ENCODE measurements around the gene MYCBPAP.

The MYCBPAP gene

DNA sequence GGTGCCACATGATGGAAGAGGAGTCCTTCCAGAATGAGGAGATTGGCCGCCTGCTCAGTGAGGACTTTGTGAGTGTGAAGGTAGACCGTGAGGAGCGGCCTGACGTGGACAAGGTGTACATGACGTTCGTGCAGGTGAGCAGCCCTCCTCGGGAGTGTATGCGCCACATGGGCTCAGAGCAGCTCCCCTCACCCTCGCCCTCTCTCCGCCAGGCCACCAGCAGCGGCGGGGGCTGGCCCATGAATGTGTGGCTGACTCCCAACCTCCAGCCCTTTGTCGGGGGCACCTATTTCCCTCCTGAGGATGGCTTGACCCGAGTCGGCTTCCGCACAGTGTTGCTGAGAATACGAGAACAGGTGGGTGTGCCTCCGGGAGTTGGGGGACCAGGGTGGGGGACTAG is 40.6 kb downstream of the MYCBPAP start:
- Histone ChIP-seq H3K36me3 (ENCODE audit: control insufficient read depth, insufficient read depth, low read length) (no peaks in the 10 kb centered on the region), H3K9me3 (ENCODE audit: control insufficient read depth, low read length) (no peaks in the 10 kb centered on the region), H3K4me1 (ENCODE audit: control insufficient read depth, insufficient read depth, low read length) (peaks cover 60% of the 10 kb centered on the region), H3K9ac (ENCODE audit: low read length) (no peak overlapping the region), H3K4me3 (ENCODE audit: low read length) (no peak overlapping the region), H3K27me3 (ENCODE audit: control insufficient read depth, insufficient read depth, low read length) (no peaks in the 10 kb centered on the region)

DNA sequence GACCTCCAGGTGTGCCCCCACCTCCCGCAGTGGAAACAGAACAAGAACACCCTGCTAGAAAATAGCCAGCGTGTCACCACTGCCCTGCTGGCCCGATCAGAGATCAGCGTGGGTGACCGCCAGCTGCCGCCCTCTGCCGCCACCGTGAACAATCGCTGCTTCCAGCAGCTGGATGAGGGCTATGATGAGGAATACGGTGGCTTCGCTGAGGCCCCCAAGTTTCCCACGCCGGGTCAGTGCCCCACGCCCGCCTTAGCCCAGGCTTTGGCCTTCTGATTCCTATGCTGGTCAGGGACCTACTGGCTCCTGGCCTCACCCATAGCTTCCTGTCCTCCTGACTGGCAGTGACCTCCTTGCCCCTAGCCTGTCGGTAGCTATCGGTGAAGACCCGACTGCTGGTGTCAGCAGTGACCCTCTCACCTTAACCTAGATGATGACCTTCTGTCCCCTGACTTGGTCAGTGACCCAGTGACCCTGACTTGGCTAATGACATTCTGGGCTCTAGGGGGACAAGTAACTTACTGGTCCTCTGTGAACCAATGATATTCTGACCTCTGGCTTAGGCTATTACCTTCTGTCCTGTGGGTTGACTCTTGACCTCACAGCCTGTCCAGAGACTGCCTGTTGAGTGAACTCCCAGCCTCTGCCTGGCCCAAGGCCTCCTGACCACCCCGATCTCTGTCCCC is 41.2 kb downstream of the MYCBPAP start:
- Histone ChIP-seq H3K4me3 (ENCODE audit: low read length) (no peak overlapping the region), H3K36me3 (ENCODE audit: control insufficient read depth, insufficient read depth, low read length) (no peaks in the 10 kb centered on the region), H3K27me3 (ENCODE audit: control insufficient read depth, insufficient read depth, low read length) (no peaks in the 10 kb centered on the region), H3K9me3 (ENCODE audit: control insufficient read depth, low read length) (no peaks in the 10 kb centered on the region), H3K9ac (ENCODE audit: low read length) (no peak overlapping the region), H3K4me1 (ENCODE audit: control insufficient read depth, insufficient read depth, low read length) (peaks cover 54% of the 10 kb centered on the region)

DNA sequence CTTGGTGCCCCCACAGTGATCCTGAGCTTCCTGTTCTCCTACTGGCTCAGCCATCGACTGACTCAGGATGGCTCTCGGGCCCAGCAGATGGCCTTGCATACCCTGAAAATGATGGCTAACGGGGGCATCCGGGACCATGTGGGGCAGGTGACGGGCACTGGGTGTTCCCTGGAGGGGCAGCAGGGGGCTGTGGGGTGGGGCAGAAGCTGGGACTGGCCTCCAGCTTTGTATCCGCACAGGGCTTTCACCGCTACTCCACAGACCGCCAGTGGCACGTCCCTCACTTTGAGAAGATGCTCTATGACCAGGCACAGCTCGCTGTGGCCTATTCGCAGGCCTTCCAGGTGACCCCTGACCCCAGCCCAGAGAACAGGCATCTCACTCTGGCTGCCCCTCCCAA is 41.7 kb downstream of the MYCBPAP start:
- Histone ChIP-seq H3K9me3 (ENCODE audit: control insufficient read depth, low read length) (no peaks in the 10 kb centered on the region), H3K27me3 (ENCODE audit: control insufficient read depth, insufficient read depth, low read length) (no peaks in the 10 kb centered on the region), H3K4me1 (ENCODE audit: control insufficient read depth, insufficient read depth, low read length) (peaks cover 48% of the 10 kb centered on the region), H3K4me3 (ENCODE audit: low read length) (no peak overlapping the region), H3K9ac (ENCODE audit: low read length) (no peak overlapping the region), H3K36me3 (ENCODE audit: control insufficient read depth, insufficient read depth, low read length) (no peaks in the 10 kb centered on the region)

DNA sequence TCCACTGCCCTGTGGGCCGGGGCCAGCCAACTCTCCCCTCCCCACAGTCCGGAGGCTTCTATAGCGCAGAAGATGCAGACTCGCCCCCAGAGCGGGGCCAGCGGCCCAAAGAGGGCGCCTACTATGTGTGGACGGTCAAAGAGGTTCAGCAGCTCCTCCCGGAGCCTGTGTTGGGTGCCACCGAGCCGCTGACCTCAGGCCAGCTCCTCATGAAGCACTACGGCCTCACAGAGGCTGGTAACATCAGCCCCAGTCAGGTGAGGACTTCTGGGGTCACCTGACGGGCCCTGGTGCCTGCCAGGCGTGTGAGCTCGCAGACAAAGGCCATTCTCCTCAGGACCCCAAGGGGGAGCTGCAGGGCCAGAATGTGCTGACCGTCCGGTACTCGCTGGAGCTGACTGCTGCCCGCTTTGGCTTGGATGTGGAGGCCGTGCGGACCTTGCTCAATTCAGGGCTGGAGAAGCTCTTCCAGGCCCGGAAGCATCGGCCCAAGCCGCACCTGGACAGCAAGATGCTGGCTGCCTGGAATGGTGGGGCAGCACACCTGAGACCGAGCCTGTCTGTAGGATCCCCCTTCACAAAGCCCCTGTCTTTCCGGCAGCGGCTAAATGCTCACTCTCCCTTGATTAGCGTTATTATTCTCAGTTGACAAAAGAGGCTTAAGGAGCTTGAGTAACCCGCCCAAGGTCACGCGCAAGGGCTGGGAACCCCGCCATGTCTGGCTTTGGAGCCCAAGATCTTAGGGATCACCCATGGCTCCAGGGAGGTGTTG is 42.6 kb downstream of the MYCBPAP start:
- no peaks in the 10 kb centered on the region for H3K36me3 ChIP-seq (ENCODE audit: control insufficient read depth, insufficient read depth, low read length)
- H3K27me3 ChIP-seq (ENCODE audit: control insufficient read depth, insufficient read depth, low read length) = no peaks in the 10 kb centered on the region
- H3K4me1 ChIP-seq (ENCODE audit: control insufficient read depth, insufficient read depth, low read length) = peaks cover 40% of the 10 kb centered on the region
- no peak overlapping the region for H3K9ac ChIP-seq (ENCODE audit: low read length)
- no peaks in the 10 kb centered on the region for H3K9me3 ChIP-seq (ENCODE audit: control insufficient read depth, low read length)
- H3K4me3 ChIP-seq (ENCODE audit: low read length) = no peak overlapping the region

DNA sequence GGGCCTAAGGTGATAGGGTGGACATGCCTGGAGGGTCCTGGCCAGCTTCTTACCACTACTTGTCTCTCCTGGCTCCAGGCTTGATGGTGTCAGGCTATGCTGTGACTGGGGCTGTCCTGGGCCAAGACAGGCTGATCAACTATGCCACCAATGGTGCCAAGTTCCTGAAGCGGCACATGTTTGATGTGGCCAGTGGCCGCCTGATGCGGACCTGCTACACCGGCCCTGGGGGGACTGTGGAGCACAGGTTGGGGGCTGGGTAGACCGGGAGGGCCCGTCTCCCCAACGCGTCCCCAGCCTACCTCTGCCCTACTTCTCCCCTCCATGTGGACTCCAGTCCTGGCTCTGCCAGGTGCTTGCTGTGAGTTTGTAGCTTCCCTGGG is 43.2 kb downstream of the MYCBPAP start:
- no peaks in the 10 kb centered on the region for H3K9me3 ChIP-seq (ENCODE audit: control insufficient read depth, low read length)
- H3K4me1 ChIP-seq (ENCODE audit: control insufficient read depth, insufficient read depth, low read length) = peaks cover 34% of the 10 kb centered on the region
- H3K36me3 ChIP-seq (ENCODE audit: control insufficient read depth, insufficient read depth, low read length) = no peaks in the 10 kb centered on the region
- no peaks in the 10 kb centered on the region for H3K27me3 ChIP-seq (ENCODE audit: control insufficient read depth, insufficient read depth, low read length)
- H3K4me3 ChIP-seq (ENCODE audit: low read length) = no peak overlapping the region
- H3K9ac ChIP-seq (ENCODE audit: low read length) = no peak overlapping the region

DNA sequence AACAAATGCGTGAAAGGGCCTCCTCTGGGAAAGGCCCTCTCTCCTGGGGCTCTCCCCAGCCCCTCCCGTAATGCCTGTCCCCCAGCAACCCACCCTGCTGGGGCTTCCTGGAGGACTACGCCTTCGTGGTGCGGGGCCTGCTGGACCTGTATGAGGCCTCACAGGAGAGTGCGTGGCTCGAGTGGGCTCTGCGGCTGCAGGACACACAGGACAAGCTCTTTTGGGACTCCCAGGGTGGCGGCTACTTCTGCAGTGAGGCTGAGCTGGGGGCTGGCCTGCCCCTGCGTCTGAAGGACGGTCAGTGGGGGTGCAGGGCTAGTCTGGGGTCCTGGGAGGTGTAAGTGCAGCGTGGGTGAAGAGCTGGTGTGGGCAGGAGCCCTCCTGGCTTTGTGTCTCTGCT is 43.6 kb downstream of the MYCBPAP start:
- no peaks in the 10 kb centered on the region for H3K27me3 ChIP-seq (ENCODE audit: control insufficient read depth, insufficient read depth, low read length)
- H3K9ac ChIP-seq (ENCODE audit: low read length) = no peak overlapping the region
- no peaks in the 10 kb centered on the region for H3K9me3 ChIP-seq (ENCODE audit: control insufficient read depth, low read length)
- H3K4me1 ChIP-seq (ENCODE audit: control insufficient read depth, insufficient read depth, low read length) = peaks cover 29% of the 10 kb centered on the region
- no peak overlapping the region for H3K4me3 ChIP-seq (ENCODE audit: low read length)
- no peaks in the 10 kb centered on the region for H3K36me3 ChIP-seq (ENCODE audit: control insufficient read depth, insufficient read depth, low read length)

DNA sequence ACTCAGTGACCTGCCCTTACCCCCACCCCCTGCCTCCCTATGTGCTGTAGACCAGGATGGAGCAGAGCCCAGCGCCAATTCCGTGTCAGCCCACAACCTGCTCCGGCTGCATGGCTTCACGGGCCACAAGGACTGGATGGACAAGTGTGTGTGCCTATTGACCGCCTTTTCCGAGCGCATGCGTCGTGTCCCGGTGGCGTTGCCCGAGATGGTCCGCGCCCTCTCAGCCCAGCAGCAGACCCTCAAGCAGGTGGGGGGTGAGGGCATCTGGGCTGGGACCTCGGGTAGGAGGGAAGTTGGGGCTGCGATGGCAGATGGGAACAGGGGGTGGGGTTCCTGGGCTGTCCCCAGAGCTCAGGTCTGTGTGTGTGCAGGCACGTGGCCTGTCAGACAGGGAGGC is 46.0 kb downstream of the MYCBPAP start:
- no peaks in the 10 kb centered on the region for H3K36me3 ChIP-seq (ENCODE audit: control insufficient read depth, insufficient read depth, low read length)
- H3K27me3 ChIP-seq (ENCODE audit: control insufficient read depth, insufficient read depth, low read length) = peaks cover 11% of the 10 kb centered on the region
- H3K9me3 ChIP-seq (ENCODE audit: control insufficient read depth, low read length) = no peaks in the 10 kb centered on the region
- H3K4me3 ChIP-seq (ENCODE audit: low read length) = no peak overlapping the region
- no peak overlapping the region for H3K9ac ChIP-seq (ENCODE audit: low read length)
- peaks cover 20% of the 10 kb centered on the region for H3K4me1 ChIP-seq (ENCODE audit: control insufficient read depth, insufficient read depth, low read length)

DNA sequence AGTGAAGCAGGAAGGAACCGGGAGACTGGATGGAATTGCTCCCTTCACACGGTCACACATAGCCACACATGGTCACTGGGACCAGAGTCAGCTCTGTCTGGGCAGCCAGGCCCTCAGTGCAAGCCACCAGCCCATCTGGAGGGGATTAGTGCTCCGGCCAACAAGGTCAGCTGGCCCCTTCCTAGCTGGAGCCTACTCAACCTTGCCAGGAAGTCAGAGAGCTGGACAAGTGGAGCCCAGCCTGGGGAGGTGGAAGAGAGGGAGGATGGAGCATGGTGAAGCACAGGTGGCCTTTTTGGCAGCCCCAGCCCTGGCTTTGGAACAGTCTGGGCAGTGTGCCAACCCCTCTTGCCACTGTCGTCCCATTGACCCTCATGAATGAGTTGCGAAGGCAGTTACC is 48.6 kb downstream of the MYCBPAP start:
- Histone ChIP-seq H3K9me3 (ENCODE audit: control insufficient read depth, low read length) (no peaks in the 10 kb centered on the region), H3K4me3 (ENCODE audit: low read length) (no peak overlapping the region), H3K4me1 (ENCODE audit: control insufficient read depth, insufficient read depth, low read length) (peaks cover 24% of the 10 kb centered on the region), H3K36me3 (ENCODE audit: control insufficient read depth, insufficient read depth, low read length) (no peaks in the 10 kb centered on the region), H3K9ac (ENCODE audit: low read length) (no peak overlapping the region), H3K27me3 (ENCODE audit: control insufficient read depth, insufficient read depth, low read length) (peaks cover 35% of the 10 kb centered on the region)

DNA sequence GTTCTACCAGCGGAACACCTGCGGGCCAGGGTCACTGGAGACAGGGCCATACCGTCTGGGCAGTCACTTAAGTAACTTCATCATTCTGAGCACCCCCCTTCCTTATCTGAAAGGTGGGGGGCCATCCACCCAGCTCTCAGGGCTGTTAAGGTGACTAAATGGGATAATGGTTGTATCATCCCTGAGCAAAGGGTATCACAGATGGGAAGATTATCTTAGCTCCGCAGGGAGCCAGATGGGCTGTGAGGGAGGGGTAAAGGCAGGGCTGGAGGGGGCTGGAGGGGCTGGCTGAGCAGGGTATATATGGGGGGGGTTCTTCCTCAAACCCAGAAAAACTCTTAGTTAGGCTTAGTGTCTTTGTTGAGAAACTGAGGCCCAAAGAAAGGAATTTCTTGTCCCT is 49.4 kb downstream of the MYCBPAP start:
- H3K27me3 ChIP-seq (ENCODE audit: control insufficient read depth, insufficient read depth, low read length) = peaks cover 41% of the 10 kb centered on the region
- no peak overlapping the region for H3K4me3 ChIP-seq (ENCODE audit: low read length)
- H3K36me3 ChIP-seq (ENCODE audit: control insufficient read depth, insufficient read depth, low read length) = no peaks in the 10 kb centered on the region
- peaks cover 29% of the 10 kb centered on the region for H3K4me1 ChIP-seq (ENCODE audit: control insufficient read depth, insufficient read depth, low read length)
- no peaks in the 10 kb centered on the region for H3K9me3 ChIP-seq (ENCODE audit: control insufficient read depth, low read length)
- H3K9ac ChIP-seq (ENCODE audit: low read length) = no peak overlapping the region

DNA sequence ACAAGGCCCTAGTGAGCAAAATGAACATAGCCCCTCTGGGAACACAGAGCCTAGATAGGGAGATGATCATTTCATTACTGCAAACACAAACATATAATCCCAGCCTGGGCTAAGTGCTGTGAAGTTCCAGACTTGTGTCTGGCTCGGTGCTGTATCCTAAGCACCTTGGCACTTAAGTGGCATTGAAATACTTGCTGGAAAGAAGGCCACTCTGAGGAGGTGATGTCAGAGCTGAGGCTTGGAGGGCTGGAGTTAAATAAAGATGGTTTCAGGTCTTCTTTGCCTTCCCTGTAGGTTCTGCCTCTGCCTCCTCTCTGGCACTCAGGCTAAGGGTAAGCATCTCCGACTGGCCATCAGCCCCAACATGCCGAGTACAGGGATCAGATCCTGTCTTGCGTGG is 49.9 kb downstream of the MYCBPAP start:
- Histone ChIP-seq H3K4me1 (ENCODE audit: control insufficient read depth, insufficient read depth, low read length) (peaks cover 29% of the 10 kb centered on the region), H3K4me3 (ENCODE audit: low read length) (no peak overlapping the region), H3K36me3 (ENCODE audit: control insufficient read depth, insufficient read depth, low read length) (no peaks in the 10 kb centered on the region), H3K9me3 (ENCODE audit: control insufficient read depth, low read length) (no peaks in the 10 kb centered on the region), H3K27me3 (ENCODE audit: control insufficient read depth, insufficient read depth, low read length) (peaks cover 46% of the 10 kb centered on the region), H3K9ac (ENCODE audit: low read length) (no peak overlapping the region)

DNA sequence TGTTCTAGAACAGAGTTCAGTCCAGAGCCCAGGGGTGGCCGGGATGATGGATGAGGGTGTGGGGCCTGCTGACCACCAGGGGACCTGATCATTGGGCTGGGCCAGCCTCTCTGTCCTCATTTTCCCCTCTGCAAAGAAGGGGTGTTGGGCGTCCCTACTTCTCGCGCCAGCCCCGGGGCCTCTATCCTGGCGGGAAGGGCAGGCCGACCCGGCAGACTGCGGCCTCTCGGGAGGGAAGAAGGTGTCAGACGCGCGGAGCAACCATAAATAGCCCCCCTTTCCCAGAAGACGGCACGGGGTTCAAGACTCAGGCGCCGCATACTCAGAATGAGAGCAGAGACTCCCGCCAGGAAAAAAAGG is 50.3 kb downstream of the MYCBPAP start:
- H3K27me3 ChIP-seq (ENCODE audit: control insufficient read depth, insufficient read depth, low read length) = peaks cover 50% of the 10 kb centered on the region
- no peak overlapping the region for H3K4me3 ChIP-seq (ENCODE audit: low read length)

DNA sequence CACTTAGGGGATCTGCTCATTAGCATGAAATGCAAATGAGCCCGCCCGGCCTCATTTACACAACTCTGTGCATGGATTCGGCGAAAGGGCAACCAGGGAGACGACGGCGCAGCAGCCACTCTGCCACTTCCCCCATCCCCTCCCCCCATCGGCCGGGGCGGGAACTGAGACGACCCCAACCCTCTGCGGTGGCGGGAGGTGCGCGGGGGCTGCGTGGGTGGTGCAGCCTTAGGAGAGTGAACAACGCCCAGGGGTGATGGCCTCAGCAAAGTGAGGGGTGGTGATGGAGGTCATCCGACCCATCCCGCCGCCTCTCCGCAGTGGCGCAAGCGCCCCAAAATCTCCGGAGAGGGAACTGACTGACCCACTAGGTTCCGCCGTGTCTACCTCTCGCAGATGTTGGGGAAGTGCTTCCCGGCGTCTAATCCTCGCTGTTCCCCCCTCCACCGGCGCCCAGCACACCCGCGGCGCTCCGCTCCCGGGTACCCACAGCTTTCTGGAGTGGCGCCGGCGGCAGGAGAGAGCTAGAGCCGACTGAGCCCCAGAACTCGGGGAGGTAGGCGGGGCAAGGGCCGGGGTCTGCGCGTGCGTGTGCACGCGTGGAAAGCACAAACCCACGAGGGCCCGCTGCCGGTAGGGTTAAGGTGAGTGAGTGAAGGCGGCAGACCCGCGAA is 50.8 kb downstream of the MYCBPAP start:
- Histone ChIP-seq H3K9me3 (ENCODE audit: control insufficient read depth, low read length) (no peaks in the 10 kb centered on the region), H3K27me3 (ENCODE audit: control insufficient read depth, insufficient read depth, low read length) (peaks cover 55% of the 10 kb centered on the region), H3K4me1 (ENCODE audit: control insufficient read depth, insufficient read depth, low read length) (peaks cover 29% of the 10 kb centered on the region), H3K36me3 (ENCODE audit: control insufficient read depth, insufficient read depth, low read length) (no peaks in the 10 kb centered on the region), H3K9ac (ENCODE audit: low read length) (no peak overlapping the region), H3K4me3 (ENCODE audit: low read length) (no peak overlapping the region)

More for the DNA sequence above, 50.3 kb downstream of the MYCBPAP start:
- H3K36me3 ChIP-seq (ENCODE audit: control insufficient read depth, insufficient read depth, low read length) = no peaks in the 10 kb centered on the region
- no peaks in the 10 kb centered on the region for H3K9me3 ChIP-seq (ENCODE audit: control insufficient read depth, low read length)
- peaks cover 29% of the 10 kb centered on the region for H3K4me1 ChIP-seq (ENCODE audit: control insufficient read depth, insufficient read depth, low read length)
- no peak overlapping the region for H3K9ac ChIP-seq (ENCODE audit: low read length)

Measured in mucosa of stomach (tissue), 1 donor.